GM12878 (cell line): ENCODE data around the gene USP5.

Experiments
- BRCA1 ChIP-seq: IDR thresholded peaks from 2 replicates; pipeline ENCODE4 v1.6.1; 2011; ENCODE audit warnings: low read depth, low read length, improper control_type of control experiment
- EP300 ChIP-seq, 2 experiments: fragments of 150-350 bp in 1 of 2; IDR thresholded peaks; 2 replicates each; pipeline ENCODE4 v1.6.1; 2011 to 2012; ENCODE audit warnings: low read depth in 2 of 2, low read length in 2 of 2, borderline replicate concordance in 1 of 2, improper control_type of control experiment in 1 of 2, inconsistent platforms in 1 of 2; ENCODE audit not compliant: control insufficient read depth in 1 of 2
- TAF1 ChIP-seq: IDR thresholded peaks from 2 replicates; pipeline ENCODE4 v1.6.1; 2011; ENCODE audit warnings: mild to moderate bottlenecking, low read depth, low read length, borderline replicate concordance

DNA sequence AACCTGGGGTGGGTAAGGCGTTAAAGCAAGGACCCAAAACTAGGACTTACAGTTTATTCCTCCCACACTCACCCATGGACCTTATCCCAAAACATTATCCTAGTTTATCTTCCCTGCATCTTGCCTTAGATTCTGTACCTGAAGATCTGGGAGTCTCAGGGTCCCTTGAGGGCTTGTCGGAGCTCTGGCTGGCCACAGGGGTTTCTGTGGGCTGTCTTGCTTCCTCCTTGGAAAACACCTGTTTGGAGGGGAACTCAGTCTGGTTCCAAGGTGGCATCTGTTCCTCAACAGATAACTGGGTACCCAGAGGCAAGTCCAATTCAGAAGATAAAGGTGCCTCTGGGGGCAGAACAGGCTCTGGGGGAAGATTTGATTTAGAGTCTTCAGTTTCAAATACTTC is 2.5 kb upstream of the USP5 start:
- no peak for TF ChIP-seq EP300 (IDR thresholded peaks at IDR 0.05; ENCODE audit: borderline replicate concordance in 1 of 2, control insufficient read depth in 1 of 2, low read depth in 2 of 2, low read length in 2 of 2)
- TF ChIP-seq BRCA1, result no peak
- no peak for TF ChIP-seq TAF1
